ENCODE measurements around the gene ESF1.

ESF1 gene

DNA sequence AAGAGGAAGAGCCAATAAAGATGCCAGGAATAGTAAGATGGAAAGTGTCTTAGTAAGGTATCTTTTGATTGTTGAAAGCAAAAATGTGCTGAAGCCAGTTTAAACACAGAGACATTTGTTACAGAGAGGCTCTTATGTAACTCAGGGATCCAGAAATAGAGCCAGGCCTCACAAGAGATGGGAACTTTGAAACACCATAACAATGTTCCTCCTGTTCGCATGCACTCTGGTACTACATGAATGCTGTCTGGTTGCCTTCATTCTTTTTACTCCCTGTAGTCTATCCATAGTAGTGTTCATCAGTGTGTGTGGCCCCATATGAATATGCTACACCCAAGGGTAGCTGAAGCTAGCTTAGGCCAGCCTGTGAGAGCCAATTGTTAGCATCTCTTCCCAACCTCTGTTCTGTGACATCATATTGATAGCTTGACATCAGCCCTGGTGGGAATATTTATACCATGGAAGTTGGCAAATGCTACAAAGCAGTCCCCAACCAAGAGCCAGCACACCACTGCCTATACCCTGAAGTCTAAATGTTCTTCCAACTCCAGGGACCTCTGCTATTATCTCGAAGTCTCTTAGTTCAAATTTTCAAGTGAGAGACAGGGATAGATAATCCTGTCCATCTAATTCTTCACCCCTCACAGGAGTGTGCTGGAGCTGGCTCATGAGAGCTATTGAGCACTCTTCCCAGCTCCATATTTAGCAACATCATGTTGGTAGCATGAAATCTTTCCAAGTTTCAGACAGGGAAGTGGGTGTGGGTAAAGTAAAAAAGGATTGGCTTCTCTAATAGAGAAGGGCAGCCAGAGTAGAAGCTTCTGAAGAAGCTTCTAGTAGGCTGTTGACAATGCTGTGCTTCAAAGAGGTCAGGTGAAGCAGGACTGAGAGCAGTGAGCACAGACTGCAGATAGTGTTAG is 7.1 kb upstream of the ESF1 start:
- Histone ChIP-seq H3K4me1 (no peaks in the 10 kb centered on the region), H3K27me3 (ENCODE audit: control insufficient read depth, insufficient read depth, low read length) (no peaks in the 10 kb centered on the region), H3K36me3 (ENCODE audit: control insufficient read depth, insufficient read depth, low read length) (no peaks in the 10 kb centered on the region)

DNA sequence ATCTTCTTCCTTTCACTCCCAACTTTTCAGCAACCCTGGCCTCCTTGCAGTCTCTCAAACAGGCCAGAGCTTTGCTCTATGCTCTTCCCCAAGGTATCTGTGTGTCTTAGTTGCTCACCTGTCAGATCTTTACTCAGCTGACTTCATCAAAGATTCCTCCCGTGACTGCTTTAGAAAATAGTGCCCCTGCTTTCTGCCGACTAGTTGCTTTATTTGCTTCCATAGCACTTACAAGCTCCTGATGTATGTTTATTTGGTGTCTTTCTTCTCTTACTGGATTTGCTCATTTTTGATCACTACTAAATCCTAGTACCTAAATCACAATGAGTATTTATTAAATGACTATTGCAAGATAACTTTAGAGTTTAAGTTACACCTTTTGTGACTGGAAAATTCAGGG is 6.0 kb upstream of the ESF1 start:
- no peak for TF ChIP-seq CTCF (IDR thresholded peaks at IDR 0.05)
- Histone ChIP-seq H3K9ac (no peak overlapping the region), H3K4me1 (peaks cover 5% of the 10 kb centered on the region), H3K79me2 (peaks cover 24% of the 10 kb centered on the region), H3K27me3 (ENCODE audit: control insufficient read depth, insufficient read depth, low read length) (no peaks in the 10 kb centered on the region), H3K4me2 (ENCODE audit: low read length) (no peak overlapping the region), H3K4me3 (ENCODE audit: low read depth, low read length) (no peak overlapping the region), H3K36me3 (ENCODE audit: control insufficient read depth, insufficient read depth, low read length) (no peaks in the 10 kb centered on the region), H3K9me3 (ENCODE audit: control insufficient read depth, low read length) (no peaks in the 10 kb centered on the region), H3K27ac (no peak overlapping the region), H2AFZ (no peak overlapping the region)

More for the DNA sequence above, 7.1 kb upstream of the ESF1 start:
- Histone ChIP-seq H3K4me2 (ENCODE audit: low read length) (no peak overlapping the region), H2AFZ (no peak overlapping the region), H3K9me3 (ENCODE audit: control insufficient read depth, low read length) (no peaks in the 10 kb centered on the region), H3K27ac (no peak overlapping the region), H3K9ac (no peak overlapping the region), H3K79me2 (peaks cover 15% of the 10 kb centered on the region), H3K4me3 (ENCODE audit: low read depth, low read length) (no peak overlapping the region)
- no peak for TF ChIP-seq CTCF (IDR thresholded peaks at IDR 0.05)

GRCh38 chr20:13788167-13788834 is 3.6 kb upstream of the ESF1 start:
- no peak overlapping the region for H3K4me3 ChIP-seq (ENCODE audit: low read depth, low read length)
- H3K9me3 ChIP-seq (ENCODE audit: control insufficient read depth, low read length), result no peaks in the 10 kb centered on the region
- peaks cover 5% of the 10 kb centered on the region for H3K4me1 ChIP-seq
- H3K27ac ChIP-seq, result no peak overlapping the region
- TF ChIP-seq CTCF (IDR thresholded peaks at IDR 0.05), result peak; percentile 28
- no peak overlapping the region for H3K9ac ChIP-seq
- H3K36me3 ChIP-seq (ENCODE audit: control insufficient read depth, insufficient read depth, low read length), result no peaks in the 10 kb centered on the region
- no peaks in the 10 kb centered on the region for H3K27me3 ChIP-seq (ENCODE audit: control insufficient read depth, insufficient read depth, low read length)
- no peak overlapping the region for H2AFZ ChIP-seq
- no peak overlapping the region for H3K4me2 ChIP-seq (ENCODE audit: low read length)
- peaks cover 32% of the 10 kb centered on the region for H3K79me2 ChIP-seq

DNA sequence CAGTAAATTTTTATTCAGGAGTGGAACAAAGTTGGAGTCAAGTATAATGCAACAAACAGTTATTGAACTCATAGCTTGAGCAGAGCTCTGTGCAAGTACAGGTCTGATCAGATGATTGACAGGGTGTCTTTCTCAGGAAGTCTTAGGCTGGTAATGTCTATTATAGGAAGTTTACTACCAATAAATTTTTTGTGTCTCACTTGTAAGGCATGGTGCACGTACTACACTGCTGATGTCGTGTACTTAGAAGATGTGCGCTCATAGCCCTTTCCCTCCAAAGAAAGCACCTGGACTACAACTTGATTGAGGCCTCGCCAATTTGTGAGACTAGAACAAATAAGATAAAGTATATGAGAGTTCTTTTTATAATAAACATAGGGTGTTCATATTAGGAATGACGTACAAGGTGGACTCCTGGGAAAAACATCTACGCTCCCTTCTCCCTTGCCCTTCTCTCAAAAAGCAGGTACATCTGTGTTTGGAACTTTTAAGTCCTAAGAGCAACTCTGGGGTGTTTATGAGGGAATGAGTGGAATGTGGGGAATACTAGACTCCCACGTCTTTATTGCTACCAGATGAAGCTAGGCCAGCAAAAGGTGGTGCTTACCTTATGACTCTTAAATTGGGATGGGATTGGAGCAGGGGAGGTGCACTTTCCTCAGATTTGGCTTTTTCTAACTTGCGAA is 1.6 kb upstream of the ESF1 start:
- Histone ChIP-seq H3K4me2 (ENCODE audit: low read length) (peak overlapping the region; percentile 84), H3K36me3 (ENCODE audit: control insufficient read depth, insufficient read depth, low read length) (no peaks in the 10 kb centered on the region), H3K9ac (no peak overlapping the region), H3K27ac (no peak overlapping the region), H3K79me2 (peaks cover 32% of the 10 kb centered on the region), H3K4me3 (ENCODE audit: low read depth, low read length) (peak overlapping the region; percentile 97), H2AFZ (no peak overlapping the region), H3K9me3 (ENCODE audit: control insufficient read depth, low read length) (no peaks in the 10 kb centered on the region), H3K27me3 (ENCODE audit: control insufficient read depth, insufficient read depth, low read length) (no peaks in the 10 kb centered on the region), H3K4me1 (peaks cover 5% of the 10 kb centered on the region)
- no peak for TF ChIP-seq CTCF (IDR thresholded peaks at IDR 0.05)
